ENCODE data around the gene LRRN4. TPM values are rescaled to one million over a fixed set of nuclear protein-coding genes. Genes with fewer than 3 reads are reported as not detected.
"Not testable (repeated sequence)": the region's sequence is repeated elsewhere in the genome, so short reads cannot be mapped to it uniquely, and the experiment has no call there.

The LRRN4 gene
- total RNA-seq, 4 donors from 2014 or later, result not detected

DNA sequence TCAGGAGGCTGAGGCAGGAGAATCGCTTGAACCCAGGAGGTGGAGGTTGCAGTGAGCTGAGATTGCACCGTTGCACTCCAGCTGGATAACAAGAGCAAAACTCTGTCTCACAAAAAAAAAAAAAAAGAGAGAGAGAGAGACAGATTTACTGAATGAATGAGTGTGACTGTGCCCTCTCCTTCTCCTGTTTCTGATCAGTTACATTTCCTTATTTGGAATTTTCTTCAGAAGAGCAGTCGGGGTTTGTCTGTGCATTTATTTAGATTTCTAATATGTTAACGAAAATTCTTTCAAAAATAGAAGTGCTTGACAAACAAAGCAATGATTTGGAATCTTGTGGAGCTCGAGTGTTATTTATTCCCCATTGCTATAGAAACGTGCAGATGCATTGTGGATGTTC lies 6.4 kb upstream of the LRRN4 start:
- Histone ChIP-seq H3K4me1 (no peaks in the 10 kb centered on the region), H3K27me3 (no peaks in the 10 kb centered on the region), H3K27ac (no peak overlapping the region), H3K36me3 (no peaks in the 10 kb centered on the region), H3K9me3 (no peaks in the 10 kb centered on the region), H3K4me3 (no peak overlapping the region)
- no peak for DNase-seq
- TF ChIP-seq POLR2A (IDR thresholded peaks at IDR 0.05), result no peak

DNA sequence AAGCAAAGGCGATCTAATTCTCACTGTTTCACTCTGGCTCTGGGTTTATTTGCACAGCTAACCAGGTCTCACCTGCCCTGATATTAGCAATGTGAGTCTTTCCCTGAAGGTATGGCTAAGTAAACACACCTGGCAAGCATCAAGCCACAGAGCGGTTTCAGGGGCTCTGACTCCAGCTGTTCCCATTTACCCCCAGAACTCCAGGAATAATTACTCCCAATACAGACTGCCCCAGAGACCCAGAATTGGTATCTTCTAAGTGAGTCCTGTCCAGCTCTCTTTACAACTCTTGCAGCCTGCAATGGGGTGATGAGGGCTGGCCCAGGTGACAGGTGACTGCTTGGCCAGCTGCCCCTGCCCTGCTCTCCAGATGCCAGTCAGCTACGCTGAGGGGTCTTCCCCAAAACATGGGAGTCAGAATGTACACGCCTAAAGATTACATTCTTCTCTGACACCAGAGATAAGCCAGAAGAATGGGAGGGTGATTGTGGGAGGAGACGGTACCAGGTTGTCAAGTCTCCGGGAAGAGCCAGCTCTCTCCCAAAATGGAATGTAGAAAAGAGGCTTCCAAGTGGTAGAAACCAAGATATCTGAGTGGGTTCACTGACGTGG lies 4.9 kb upstream of the LRRN4 start:
- no peaks in the 10 kb centered on the region for H3K36me3 ChIP-seq
- TF ChIP-seq, protein P1, sequence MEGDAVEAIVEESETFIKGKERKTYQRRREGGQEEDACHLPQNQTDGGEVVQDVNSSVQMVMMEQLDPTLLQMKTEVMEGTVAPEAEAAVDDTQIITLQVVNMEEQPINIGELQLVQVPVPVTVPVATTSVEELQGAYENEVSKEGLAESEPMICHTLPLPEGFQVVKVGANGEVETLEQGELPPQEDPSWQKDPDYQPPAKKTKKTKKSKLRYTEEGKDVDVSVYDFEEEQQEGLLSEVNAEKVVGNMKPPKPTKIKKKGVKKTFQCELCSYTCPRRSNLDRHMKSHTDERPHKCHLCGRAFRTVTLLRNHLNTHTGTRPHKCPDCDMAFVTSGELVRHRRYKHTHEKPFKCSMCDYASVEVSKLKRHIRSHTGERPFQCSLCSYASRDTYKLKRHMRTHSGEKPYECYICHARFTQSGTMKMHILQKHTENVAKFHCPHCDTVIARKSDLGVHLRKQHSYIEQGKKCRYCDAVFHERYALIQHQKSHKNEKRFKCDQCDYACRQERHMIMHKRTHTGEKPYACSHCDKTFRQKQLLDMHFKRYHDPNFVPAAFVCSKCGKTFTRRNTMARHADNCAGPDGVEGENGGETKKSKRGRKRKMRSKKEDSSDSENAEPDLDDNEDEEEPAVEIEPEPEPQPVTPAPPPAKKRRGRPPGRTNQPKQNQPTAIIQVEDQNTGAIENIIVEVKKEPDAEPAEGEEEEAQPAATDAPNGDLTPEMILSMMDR (IDR thresholded peaks at IDR 0.05), result no peak
- no peak for TF ChIP-seq POLR2A (IDR thresholded peaks at IDR 0.05)
- H3K4me1 ChIP-seq, result no peaks in the 10 kb centered on the region
- no peak overlapping the region for H3K27ac ChIP-seq
- no peaks in the 10 kb centered on the region for H3K27me3 ChIP-seq
- no peak for DNase-seq
- H3K4me3 ChIP-seq, result no peak overlapping the region
- H3K9me3 ChIP-seq, result no peaks in the 10 kb centered on the region

GRCh38 chr20:6057691-6058090 lies 3.8 kb upstream of the LRRN4 start:
- Histone ChIP-seq H3K36me3 (no peaks in the 10 kb centered on the region), H3K27me3 (no peaks in the 10 kb centered on the region), H3K4me1 (peaks cover 0 to 3% (median under 1%) of the 10 kb centered on the region in 4 donors), H3K4me3 (no peak overlapping the region), H3K9me3 (no peaks in the 10 kb centered on the region), H3K27ac (no peak overlapping the region)
- TF ChIP-seq POLR2A (IDR thresholded peaks at IDR 0.05), result no peak
- TF ChIP-seq, protein P1 (IDR thresholded peaks at IDR 0.05), result no peak
- DNase-seq, result no peak

DNA sequence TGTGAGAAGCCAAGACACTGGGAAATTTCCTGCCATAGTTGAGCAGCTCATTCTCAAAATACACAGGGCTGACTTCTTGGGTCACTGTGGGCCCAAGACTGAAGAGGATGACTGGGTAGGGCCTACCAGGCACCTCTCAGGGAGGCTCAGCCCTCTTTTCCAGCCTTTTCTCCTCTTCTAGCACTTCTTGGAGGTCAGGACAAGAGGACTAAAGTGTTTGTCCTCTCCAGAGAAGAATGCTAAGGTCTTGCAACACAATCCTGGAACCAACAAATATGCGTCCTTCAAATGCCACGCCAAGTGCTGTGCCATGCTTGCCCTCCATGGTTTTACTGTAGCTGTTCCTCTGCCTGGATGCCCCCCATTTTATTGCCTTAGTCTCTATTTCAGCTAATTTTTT lies 3.3 kb upstream of the LRRN4 start:
- H3K27ac ChIP-seq, result no peak overlapping the region

GRCh38 chr20:6055981-6056569 lies 2.2 kb upstream of the LRRN4 start:
- no peak for DNase-seq
- Histone ChIP-seq H3K27ac (no peak overlapping the region), H3K4me3 (no peak overlapping the region), H3K27me3 (peaks cover 0 to 3% of the 10 kb centered on the region in 2 donors), H3K9me3 (no peaks in the 10 kb centered on the region), H3K4me1 (peaks cover 0 to 15% (median 4%) of the 10 kb centered on the region in 4 donors), H3K36me3 (no peaks in the 10 kb centered on the region)
- TF ChIP-seq, protein P1 (IDR thresholded peaks at IDR 0.05), result no peak

More for the DNA sequence above, 3.3 kb upstream of the LRRN4 start:
- Histone ChIP-seq H3K9me3 (no peaks in the 10 kb centered on the region), H3K4me3 (no peak overlapping the region), H3K36me3 (no peaks in the 10 kb centered on the region), H3K4me1 (peaks cover 0 to 8% (median 3%) of the 10 kb centered on the region in 4 donors), H3K27me3 (peaks cover 0 to 3% of the 10 kb centered on the region in 2 donors)
- DNase-seq, result no peak
- TF ChIP-seq, protein P1 (IDR thresholded peaks at IDR 0.05), result no peak
- no peak for TF ChIP-seq POLR2A (IDR thresholded peaks at IDR 0.05)

DNA sequence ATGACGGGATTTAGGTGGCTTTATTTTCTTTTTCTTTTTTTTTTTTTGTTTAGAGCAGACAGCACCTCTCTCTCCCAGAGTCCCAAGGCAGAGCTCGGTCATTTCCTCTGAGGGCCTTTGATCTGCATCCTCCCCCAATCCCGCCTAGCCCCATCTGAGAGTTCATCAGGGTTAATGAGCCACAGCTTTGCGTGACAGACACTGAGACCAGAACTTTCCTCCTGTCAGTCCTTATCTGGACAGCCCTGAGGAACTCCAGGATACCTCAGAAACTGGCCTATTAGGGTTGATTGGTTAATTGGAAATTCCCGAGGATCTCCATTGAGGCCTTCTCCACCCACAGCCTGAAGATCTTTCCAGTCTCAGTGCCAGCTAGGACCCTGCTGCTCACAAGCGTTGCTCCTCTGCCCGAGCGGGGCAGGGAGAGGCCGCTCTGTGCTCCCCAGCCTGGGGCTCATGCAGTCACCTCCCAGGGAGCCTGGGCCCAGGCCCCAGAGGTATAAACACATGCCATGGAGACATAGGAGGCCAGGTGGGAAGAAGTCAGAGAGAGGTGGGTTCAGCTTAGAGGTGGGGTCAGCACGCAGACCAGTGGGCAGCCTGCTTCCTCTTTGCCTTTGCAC lies 1.4 kb upstream of the LRRN4 start:
- Histone ChIP-seq H3K4me3 (no peak overlapping the region), H3K27ac (no peak overlapping the region), H3K4me1 (peaks cover 0 to 15% (median 4%) of the 10 kb centered on the region in 4 donors), H3K9me3 (no peaks in the 10 kb centered on the region), H3K36me3 (no peaks in the 10 kb centered on the region), H3K27me3 (peaks cover 0 to 3% of the 10 kb centered on the region in 2 donors)
- TF ChIP-seq, protein P1 (IDR thresholded peaks at IDR 0.05), result no peak
- no peak for TF ChIP-seq POLR2A (IDR thresholded peaks at IDR 0.05)
- no peak for DNase-seq

- H3K27me3 ChIP-seq, DNase-seq, H3K9me3 ChIP-seq, H3K4me3 ChIP-seq, H3K27ac ChIP-seq, H3K36me3 ChIP-seq: not testable (repeated sequence)
- H3K4me1 ChIP-seq, result peaks cover 0 to 15% (median 4%) of the 10 kb centered on the region in 4 donors
Measured at GRCh38 chr20:6054689-6055051, 810 bp upstream of the LRRN4 start.
